Activated T-cell treated with anti-CD3 and anti-CD28 coated beads, Interleukin-2, amount 50 U/mL, for 72 hours (primary cell): ENCODE data around the gene SLC25A10. TPM values are rescaled to one million over a fixed set of nuclear protein-coding genes. Genes with fewer than 3 reads are reported as not detected.
A peak's percentile ranks its signal among the peaks of the same experiment; 100 is the strongest.

Experiments used
- ATAC-seq, 2 donors: fragments of 150-1000 bp; cut with Tn5 transposase; replicated peaks in 1 of 2; 2 replicates each; pipeline ENCODE4 v1.10.0; 2021; ENCODE audit warnings: moderate library complexity in 2 of 2, mild to moderate bottlenecking in 1 of 2
- DNase-seq, 2 donors: peaks; one replicate each; pipeline ENCODE4 v3.0.0; 2021 to 2022; ENCODE audit warnings: mixed read lengths in 1 of 2
- H3K27ac Mint-ChIP-seq: one replicate; pipeline ENCODE4 v1.8.0; 2022; ENCODE audit warnings: mild to moderate bottlenecking, moderate library complexity, mixed read lengths
- H3K27me3 Mint-ChIP-seq: one replicate; pipeline ENCODE4 v1.8.0; 2022; ENCODE audit warnings: low read depth, mixed read lengths
- H3K36me3 Mint-ChIP-seq, 2 donors: one replicate each; pipeline ENCODE4 v1.8.0; 2022; ENCODE audit warnings: mixed read lengths in 2 of 2, mild to moderate bottlenecking in 1 of 2; ENCODE audit not compliant: insufficient read depth in 2 of 2
- H3K4me1 Mint-ChIP-seq: one replicate; pipeline ENCODE4 v1.8.0; 2022; ENCODE audit warnings: low read depth, mixed read lengths
- H3K4me3 Mint-ChIP-seq, 2 donors: one replicate each; pipeline ENCODE4 v1.8.0; 2022; ENCODE audit warnings: mild to moderate bottlenecking in 2 of 2, mixed read lengths in 2 of 2, moderate library complexity in 2 of 2
- H3K9me3 Mint-ChIP-seq, 2 donors: one replicate each; pipeline ENCODE4 v1.8.0; 2022; ENCODE audit warnings: mixed read lengths in 2 of 2
- total RNA-seq, 2 donors: library from RNA; stranded (reverse); gene quantifications; one replicate each; pipeline ENCODE4 v1.2.3, GENCODE V29; 2022

Gene SLC25A10
- total RNA-seq, 2 donors from 2014 or later = 9.2 to 11.3 TPM

GRCh38 chr17:81703747-81704654 lies 8.1 kb upstream of the SLC25A10 start:
- peak overlapping the region; percentile 38 for H3K27ac Mint-ChIP-seq
- DNase-seq (peak; percentile 18 to 45), ATAC-seq (peak in 1 of 2 donors; percentile 28)
- no peaks in the 10 kb centered on the region for H3K27me3 Mint-ChIP-seq
- H3K4me1 Mint-ChIP-seq = peaks cover 45% of the 10 kb centered on the region
- H3K4me3 Mint-ChIP-seq = peak overlapping the region; percentile 87 to 96
- H3K36me3 Mint-ChIP-seq = peaks cover 1 to 22% of the 10 kb centered on the region in 2 donors
- H3K9me3 Mint-ChIP-seq = no peaks in the 10 kb centered on the region

GRCh38 chr17:81705518-81706231 lies 6.4 kb upstream of the SLC25A10 start:
- Mint-ChIP-seq H3K4me1 (peaks cover 54% of the 10 kb centered on the region), H3K27ac (no peak overlapping the region), H3K36me3 (peaks cover 1 to 19% of the 10 kb centered on the region in 2 donors), H3K4me3 (no peak overlapping the region), H3K27me3 (no peaks in the 10 kb centered on the region), H3K9me3 (no peaks in the 10 kb centered on the region)
- DNase-seq (no peak), ATAC-seq (no peak)

- ATAC-seq = no peak
- Mint-ChIP-seq H3K4me1 (peaks cover 54% of the 10 kb centered on the region), H3K27me3 (no peaks in the 10 kb centered on the region), H3K36me3 (peaks cover 1 to 17% of the 10 kb centered on the region in 2 donors), H3K27ac (no peak overlapping the region), H3K9me3 (no peaks in the 10 kb centered on the region), H3K4me3 (no peak overlapping the region)
- DNase-seq = no peak
These were observed 5.9 kb upstream of the SLC25A10 start for GRCh38 chr17:81706232-81706611.

GRCh38 chr17:81706757-81707624 lies 5.1 kb upstream of the SLC25A10 start:
- ATAC-seq (no peak), DNase-seq (no peak)
- Mint-ChIP-seq H3K4me3 (no peak overlapping the region), H3K9me3 (no peaks in the 10 kb centered on the region), H3K27ac (no peak overlapping the region), H3K4me1 (peaks cover 54% of the 10 kb centered on the region), H3K36me3 (peaks cover 1 to 14% of the 10 kb centered on the region in 2 donors), H3K27me3 (no peaks in the 10 kb centered on the region)

GRCh38 chr17:81707725-81708646 lies 4.1 kb upstream of the SLC25A10 start:
- Mint-ChIP-seq H3K4me1 (peaks cover 51% of the 10 kb centered on the region), H3K4me3 (no peak overlapping the region), H3K27ac (no peak overlapping the region), H3K9me3 (no peaks in the 10 kb centered on the region), H3K36me3 (peaks cover 1 to 11% of the 10 kb centered on the region in 2 donors), H3K27me3 (no peaks in the 10 kb centered on the region)
- no peak for ATAC-seq
- DNase-seq = no peak

GRCh38 chr17:81708739-81709185 lies 3.3 kb upstream of the SLC25A10 start:
- no peak overlapping the region for H3K4me3 Mint-ChIP-seq

GRCh38 chr17:81710514-81711308 lies 1.4 kb upstream of the SLC25A10 start:
- Mint-ChIP-seq H3K36me3 (peaks cover 0 to 3% of the 10 kb centered on the region in 2 donors), H3K27ac (peak overlapping the region; percentile 68), H3K4me3 (peak overlapping the region; percentile 83 to 87), H3K27me3 (no peaks in the 10 kb centered on the region), H3K9me3 (no peaks in the 10 kb centered on the region), H3K4me1 (peaks cover 46% of the 10 kb centered on the region)
- DNase-seq (peak in 1 of 2 donors; percentile 28), ATAC-seq (no peak)

More at GRCh38 chr17:81708739-81709185, 3.3 kb upstream of the SLC25A10 start:
- H3K4me1 Mint-ChIP-seq = peaks cover 59% of the 10 kb centered on the region
- H3K36me3 Mint-ChIP-seq = peaks cover 1 to 11% of the 10 kb centered on the region in 2 donors
- no peaks in the 10 kb centered on the region for H3K27me3 Mint-ChIP-seq
- H3K9me3 Mint-ChIP-seq = no peaks in the 10 kb centered on the region
- H3K27ac Mint-ChIP-seq = no peak overlapping the region
- ATAC-seq (no peak), DNase-seq (no peak)

GRCh38 chr17:81712468-81713003 lies 452 bp downstream of the SLC25A10 start:
- peak in 1 of 2 donors; percentile 14 for ATAC-seq
- Mint-ChIP-seq H3K4me1 (peaks cover 34% of the 10 kb centered on the region), H3K27me3 (no peaks in the 10 kb centered on the region), H3K4me3 (peak overlapping the region; percentile 93), H3K27ac (peak overlapping the region; percentile 51), H3K36me3 (no peaks in the 10 kb centered on the region), H3K9me3 (no peaks in the 10 kb centered on the region)
- DNase-seq = no peak

- ATAC-seq = no peak
- H3K27ac Mint-ChIP-seq = peak overlapping the region; percentile 51
- H3K9me3 Mint-ChIP-seq = no peaks in the 10 kb centered on the region
- DNase-seq = no peak
- H3K4me3 Mint-ChIP-seq = peak overlapping the region; percentile 93
- no peaks in the 10 kb centered on the region for H3K36me3 Mint-ChIP-seq
- peaks cover 34% of the 10 kb centered on the region for H3K4me1 Mint-ChIP-seq
- H3K27me3 Mint-ChIP-seq = no peaks in the 10 kb centered on the region
These were observed 996 bp downstream of the SLC25A10 start for GRCh38 chr17:81713004-81713555.

- H3K36me3 Mint-ChIP-seq = no peaks in the 10 kb centered on the region
These were observed 1.7 kb downstream of the SLC25A10 start for GRCh38 chr17:81713556-81714411.

More at GRCh38 chr17:81713556-81714411, 1.7 kb downstream of the SLC25A10 start:
- Mint-ChIP-seq H3K4me1 (peaks cover 34% of the 10 kb centered on the region), H3K4me3 (peak overlapping the region; percentile 93), H3K9me3 (no peaks in the 10 kb centered on the region), H3K27me3 (no peaks in the 10 kb centered on the region), H3K27ac (no peak overlapping the region)
- DNase-seq (no peak), ATAC-seq (no peak)
